BJ (cell line): ENCODE results near the gene ATF7IP2. TPM values are rescaled to one million over a fixed set of nuclear protein-coding genes. Genes with fewer than 3 reads are reported as not detected.

ENCODE experiments used
- CTCF ChIA-PET: fragments of 350-600 bp; formaldehyde crosslinking; extraction: SDS; loops from one replicate; lab custom pipeline; 2021; ENCODE audit warnings: antibody characterized with exemption, inconsistent platforms; lab: Yijun Ruan, JAX
- POLR2A ChIA-PET: fragments of 300-600 bp; sonication (Branson Sonifier 250); formaldehyde crosslinking; extraction: SDS; loops from one replicate; lab custom pipeline; 2021; ENCODE audit warnings: antibody characterized with exemption; lab: Charles Lee
- DNase-seq: peaks from one replicate; pipeline ENCODE4 v3.0.0-alpha.2; 2011; ENCODE audit warnings: low read depth
- H3K27me3 ChIP-seq: 2 replicates; pipeline ENCODE4 v1.6.0; 2011; ENCODE audit warnings: low read length; ENCODE audit not compliant: control insufficient read depth, insufficient read depth
- H3K36me3 ChIP-seq: 2 replicates; pipeline ENCODE4 v1.5.1; 2011; ENCODE audit warnings: low read length; ENCODE audit not compliant: control insufficient read depth, insufficient read depth
- H3K4me3 ChIP-seq: 2 replicates; pipeline ENCODE4 v1.5.1; 2011; ENCODE audit warnings: low read depth, mild to moderate bottlenecking, control low read depth, low read length
- CTCF ChIP-seq: IDR thresholded peaks from 2 replicates; pipeline ENCODE4 v1.5.1; 2011; ENCODE audit warnings: low read depth, mild to moderate bottlenecking, control low read depth, inconsistent platforms, low read length, moderate library complexity; ENCODE audit not compliant: insufficient read depth
- polyA plus RNA-seq: library from polyadenylated mRNA; depleted of rRNA; stranded (reverse); fragments of >200 nt; gene quantifications from 2 replicates; pipeline ENCODE4 v1.2.3, GENCODE V29; 2011

Gene ATF7IP2
- polyA plus RNA-seq, 1 experiment = 2.5 TPM

DNA sequence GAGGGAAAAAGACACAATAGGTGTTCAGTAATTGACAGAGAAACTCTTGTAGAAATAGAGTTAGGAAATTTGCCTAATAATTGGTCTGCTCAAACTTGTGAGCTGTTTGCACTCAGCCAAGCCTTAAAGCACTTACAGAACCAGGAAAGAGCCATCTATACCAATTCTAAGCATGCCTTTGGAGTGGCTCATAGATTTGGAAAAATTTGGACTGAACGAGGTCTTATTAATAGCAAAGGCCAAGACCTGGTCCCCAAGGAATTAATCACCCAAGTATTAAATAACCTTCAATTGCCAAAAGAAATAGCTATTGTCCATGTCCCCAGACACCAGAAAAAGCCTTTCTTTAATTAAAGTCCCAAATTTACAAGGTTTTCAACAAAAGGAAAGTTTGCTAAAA is 104.3 kb downstream of the ATF7IP2 start:
- POLR2A ChIA-PET = no interaction called here
- no peak for TF ChIP-seq CTCF
- DNase-seq = no peak

DNA sequence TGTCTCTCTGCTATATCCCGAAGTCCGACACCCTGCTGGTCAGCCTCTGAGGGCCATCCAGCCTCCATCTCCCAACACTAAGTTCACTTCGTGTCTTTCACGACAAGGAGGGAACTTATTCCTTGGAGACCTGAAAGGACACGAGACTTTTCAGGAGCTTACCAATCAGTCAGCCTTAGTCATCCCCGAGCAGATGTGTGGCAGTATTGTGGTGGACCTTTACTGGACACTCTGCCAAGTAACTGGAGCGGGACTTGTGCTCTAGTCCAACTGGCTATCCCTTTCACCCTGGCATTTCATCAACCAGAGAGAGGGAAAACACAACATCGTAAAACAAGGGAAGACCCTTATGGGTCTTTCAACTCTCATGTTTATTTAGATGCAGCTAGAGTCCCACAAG is 107.4 kb downstream of the ATF7IP2 start:
- POLR2A ChIA-PET = no interaction called here
- DNase-seq = no peak
- TF ChIP-seq CTCF = no peak
- CTCF ChIA-PET = interaction anchor here (1.0 to 2.0 kb wide), 3 partner anchors 11 to 29 kb away, joined by 3 to 4 read pairs (median 4); no protein-coding TSS in a partner anchor
- Histone ChIP-seq H3K27me3 (no peaks in the 10 kb centered on the region), H3K4me3 (no peak overlapping the region), H3K36me3 (no peaks in the 10 kb centered on the region)

More for the DNA sequence above, 104.3 kb downstream of the ATF7IP2 start:
- Histone ChIP-seq H3K4me3 (no peak overlapping the region), H3K36me3 (no peaks in the 10 kb centered on the region), H3K27me3 (no peaks in the 10 kb centered on the region)
- CTCF ChIA-PET = interaction anchor here (0.6 kb wide), 1 partner anchor 23 kb away, joined by 3 read pairs; no protein-coding TSS in a partner anchor

DNA sequence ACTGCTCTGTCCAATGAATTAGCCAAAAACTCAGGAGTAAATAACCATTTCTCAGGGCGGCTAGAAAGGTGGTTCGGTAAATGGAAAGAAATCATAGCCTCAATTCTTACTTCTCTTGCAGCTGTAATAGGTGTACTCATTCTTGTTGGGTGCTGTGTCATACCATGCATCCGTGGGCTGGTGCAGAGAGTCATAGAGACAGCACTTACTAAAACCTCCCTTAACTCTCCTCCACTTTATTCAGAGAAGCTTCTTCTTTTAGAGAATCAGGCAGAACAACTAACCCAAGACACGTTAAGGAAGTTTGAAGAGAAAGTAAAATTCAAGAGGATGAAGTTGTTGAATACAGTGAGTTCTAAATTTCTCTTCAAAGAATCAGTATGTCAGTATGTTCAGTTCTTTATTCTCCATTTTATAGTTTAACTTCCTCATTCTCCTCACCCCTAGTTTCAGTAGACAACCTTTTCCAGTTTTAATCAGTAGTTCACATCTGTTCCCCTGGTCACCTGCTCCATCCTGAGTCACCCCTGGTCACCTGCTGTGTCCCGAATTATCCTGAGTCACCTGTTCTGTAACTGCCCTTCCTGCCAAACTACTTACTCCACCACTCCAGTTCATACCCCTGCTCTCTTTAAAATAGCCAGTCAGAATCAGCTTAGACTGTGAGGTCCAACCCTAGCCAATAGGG is 108.6 kb downstream of the ATF7IP2 start:
- H3K4me3 ChIP-seq = no peak overlapping the region
- CTCF ChIA-PET = interaction anchor here (0.5 to 2.0 kb wide), 3 partner anchors 20 to 367 kb away, joined by 3 to 4 read pairs (median 4); no protein-coding TSS in a partner anchor
- no peak for TF ChIP-seq CTCF
- no peaks in the 10 kb centered on the region for H3K36me3 ChIP-seq
- H3K27me3 ChIP-seq = no peaks in the 10 kb centered on the region
- POLR2A ChIA-PET = no interaction called here
- no peak for DNase-seq

GRCh38 chr16:10495031-10495345 is 109.1 kb downstream of the ATF7IP2 start:
- Histone ChIP-seq H3K27me3 (no peaks in the 10 kb centered on the region), H3K36me3 (no peaks in the 10 kb centered on the region), H3K4me3 (no peak overlapping the region)
- no peak for TF ChIP-seq CTCF
- no peak for DNase-seq
- ChIA-PET CTCF (no interaction called here), POLR2A (no interaction called here)

DNA sequence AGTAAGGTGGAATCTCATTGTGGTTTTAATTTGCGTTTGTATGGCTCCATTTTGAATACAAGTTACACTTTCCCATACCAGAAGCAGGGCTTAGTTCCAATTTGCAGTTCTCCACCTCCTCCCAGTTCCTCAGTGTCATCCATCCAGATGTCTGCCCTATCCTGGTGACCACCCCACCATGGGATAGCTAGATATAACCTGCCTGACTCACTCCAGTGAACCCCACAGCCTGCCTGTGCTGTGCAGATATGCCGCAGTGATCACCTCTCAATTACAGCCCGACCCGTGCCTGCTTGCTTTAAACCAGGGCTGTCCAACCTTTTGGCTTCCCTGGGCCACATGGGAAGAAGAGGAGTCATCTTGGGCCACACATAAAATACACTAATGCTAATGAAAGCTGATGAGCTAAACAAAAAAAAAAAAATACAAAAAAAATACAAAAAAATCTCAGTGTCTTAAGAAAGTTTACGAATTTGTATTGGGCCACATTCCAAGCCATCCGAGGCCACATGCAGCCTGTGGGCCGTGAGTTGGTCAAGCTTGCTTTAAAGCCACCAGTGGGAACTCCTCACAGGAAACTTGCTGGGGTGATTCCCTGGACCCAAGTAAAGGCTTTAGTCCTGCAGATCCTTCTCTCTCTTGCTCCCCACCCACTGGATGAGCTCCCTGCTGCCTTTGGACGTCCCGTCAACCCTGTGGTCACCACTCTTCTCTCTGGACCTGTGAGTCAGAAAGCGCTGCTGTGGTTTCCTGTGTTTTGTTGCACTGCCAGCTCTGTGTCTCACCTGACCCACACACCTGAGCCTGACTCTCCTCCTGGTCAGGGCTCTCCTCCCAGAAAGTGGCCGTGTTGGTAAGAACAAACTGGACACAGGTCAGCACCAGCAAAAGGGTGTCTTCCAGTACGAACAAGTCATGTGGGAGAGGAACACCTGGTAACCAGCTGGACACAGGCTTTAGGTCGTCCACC is 111.6 kb downstream of the ATF7IP2 start:
- no peaks in the 10 kb centered on the region for H3K27me3 ChIP-seq
- H3K4me3 ChIP-seq = no peak overlapping the region
- ChIA-PET CTCF (no interaction called here), POLR2A (no interaction called here)
- DNase-seq = no peak
- TF ChIP-seq CTCF = no peak
- H3K36me3 ChIP-seq = no peaks in the 10 kb centered on the region
